Central memory CD8-positive, alpha-beta T cell (primary cell): ENCODE results near the gene OCRL.
A peak's percentile ranks its signal among the peaks of the same experiment; 100 is the strongest.

Experiments
- ATAC-seq: fragments of 150-1000 bp; cut with Tn5 transposase; replicated peaks from 2 replicates; pipeline ENCODE4 v1.10.0; 2022; ENCODE audit warnings: mild to moderate bottlenecking, moderate FRiP score, moderate number of reproducible peaks; ENCODE audit not compliant: poor library complexity, severe bottlenecking; ENCODE audit errors: extremely low read depth
- DNase-seq, 2 donors: peaks; one replicate each; pipeline ENCODE4 v3.0.0; 2021; ENCODE audit warnings: low spot score in 2 of 2
- H3K27ac Mint-ChIP-seq: one replicate; pipeline ENCODE4 v1.8.0; 2022; ENCODE audit warnings: low read depth, mild to moderate bottlenecking, moderate library complexity, mixed read lengths
- H3K27me3 Mint-ChIP-seq: one replicate; pipeline ENCODE4 v1.8.0; 2022; ENCODE audit warnings: mixed read lengths
- H3K36me3 Mint-ChIP-seq: one replicate; pipeline ENCODE4 v1.8.0; 2022; ENCODE audit warnings: mild to moderate bottlenecking, moderate library complexity, mixed read lengths; ENCODE audit not compliant: insufficient read depth
- H3K4me1 Mint-ChIP-seq: one replicate; pipeline ENCODE4 v1.8.0; 2022; ENCODE audit warnings: mixed read lengths
- H3K4me3 Mint-ChIP-seq: one replicate; pipeline ENCODE4 v1.8.0; 2022; ENCODE audit warnings: mild to moderate bottlenecking, moderate library complexity, mixed read lengths
- H3K9me3 Mint-ChIP-seq: one replicate; pipeline ENCODE4 v1.8.0; 2022; ENCODE audit warnings: mixed read lengths

OCRL gene

DNA sequence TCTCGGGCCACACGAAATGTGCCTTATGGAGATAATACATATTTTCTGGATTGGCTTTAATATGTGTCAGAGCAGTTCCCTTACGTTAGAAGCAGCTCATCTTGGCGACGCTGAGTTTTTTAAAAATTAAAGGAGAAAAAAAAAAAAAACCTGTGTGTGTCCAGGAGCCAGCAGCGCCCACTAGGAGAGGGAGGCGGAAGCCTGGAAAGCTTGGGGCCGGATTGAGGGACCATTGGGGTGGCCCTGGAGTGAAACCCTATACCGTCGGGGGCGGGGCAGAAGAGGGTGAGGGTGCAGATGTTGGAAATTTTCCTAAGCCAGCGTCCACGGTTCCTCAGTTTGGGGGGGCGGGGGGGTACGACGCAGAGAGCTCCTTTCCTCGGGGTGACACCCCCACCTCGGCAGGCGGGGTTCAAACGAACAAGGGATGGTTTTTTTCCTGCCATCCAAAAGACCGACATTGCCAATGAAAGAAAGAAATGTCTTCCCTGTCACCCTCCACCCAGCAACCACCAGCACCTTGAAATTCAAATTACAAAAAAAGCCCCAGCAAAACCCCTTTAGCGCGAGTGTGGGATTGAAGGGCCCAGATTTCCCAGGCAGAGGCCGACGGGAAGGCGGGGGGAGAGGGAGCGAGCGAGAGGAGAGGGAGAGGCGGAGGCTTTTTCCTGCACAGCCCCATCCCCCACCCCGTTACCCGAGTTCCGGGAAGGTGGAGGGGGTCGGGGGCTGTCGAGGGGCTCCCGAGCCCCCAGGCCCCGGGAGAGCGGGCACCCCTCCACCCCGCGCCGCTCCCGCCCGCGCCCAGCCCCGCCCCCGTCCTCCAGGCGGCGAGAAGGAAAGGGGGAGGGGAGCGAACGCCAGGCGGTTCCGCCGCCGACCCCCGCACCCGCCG is 17.6 kb upstream of the OCRL start:
- H3K4me3 Mint-ChIP-seq, result peak overlapping the region; percentile 81
- peaks cover 2% of the 10 kb centered on the region for H3K36me3 Mint-ChIP-seq
- ATAC-seq (no peak), DNase-seq (no peak)
- H3K9me3 Mint-ChIP-seq, result no peaks in the 10 kb centered on the region
- peaks cover 8% of the 10 kb centered on the region for H3K27me3 Mint-ChIP-seq
- peaks cover 5% of the 10 kb centered on the region for H3K4me1 Mint-ChIP-seq
- peak overlapping the region; percentile 62 for H3K27ac Mint-ChIP-seq

DNA sequence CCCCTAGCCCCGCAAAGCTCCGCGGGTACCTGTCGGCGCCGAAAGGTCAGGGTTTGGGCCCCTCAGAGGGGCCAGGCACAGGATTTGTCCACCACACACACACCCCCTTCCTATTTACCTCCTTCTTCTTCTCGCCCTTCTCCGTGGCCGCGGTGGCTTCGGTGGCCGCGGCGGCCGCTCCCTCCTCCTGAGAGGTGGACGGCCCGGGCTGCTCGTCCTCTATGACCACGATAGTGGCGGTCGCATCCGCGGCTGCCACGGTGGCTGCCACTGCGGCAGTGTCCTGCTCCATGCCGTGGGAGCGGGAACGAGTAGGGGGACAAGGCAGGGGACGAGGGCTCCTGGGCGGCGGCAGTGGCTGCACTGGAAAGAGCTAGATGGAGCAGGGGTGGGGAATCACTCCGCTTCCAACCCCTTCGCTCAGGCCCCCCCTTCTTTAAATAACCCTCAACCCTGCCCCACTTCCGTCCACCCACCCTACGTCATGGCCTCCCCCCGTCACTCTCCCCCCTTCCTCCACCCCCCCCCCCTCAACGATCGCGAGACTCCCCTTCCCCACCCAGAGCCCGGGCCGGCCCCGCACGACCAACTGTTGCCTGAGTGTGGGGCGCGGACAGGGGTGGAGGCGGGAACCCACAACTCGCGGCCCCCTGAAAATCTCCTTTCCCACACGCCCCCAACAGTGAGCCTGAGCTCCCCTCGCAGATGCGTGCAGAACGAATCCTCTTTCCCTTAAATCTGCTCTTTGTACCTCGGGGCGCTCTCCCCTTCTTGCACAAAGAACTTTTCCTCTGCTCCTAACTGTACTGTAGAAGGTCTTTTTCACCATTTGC is 16.8 kb upstream of the OCRL start, which contains the start of gene SMARCA1:
TSS of gene SMARCA1 (minus strand) at position 412 of the 833 bp plus-strand sequence. CDS start at position 292, 120 bp downstream.
- Mint-ChIP-seq H3K9me3 (no peaks in the 10 kb centered on the region), H3K27me3 (peaks cover 8% of the 10 kb centered on the region), H3K4me1 (peaks cover 5% of the 10 kb centered on the region), H3K27ac (peak within 1 kb of the TSS; percentile 62), H3K4me3 (peak within 1 kb of the TSS; percentile 81), H3K36me3 (peaks cover 2% of the 10 kb centered on the region)
- DNase-seq (no peak), ATAC-seq (no peak)

DNA sequence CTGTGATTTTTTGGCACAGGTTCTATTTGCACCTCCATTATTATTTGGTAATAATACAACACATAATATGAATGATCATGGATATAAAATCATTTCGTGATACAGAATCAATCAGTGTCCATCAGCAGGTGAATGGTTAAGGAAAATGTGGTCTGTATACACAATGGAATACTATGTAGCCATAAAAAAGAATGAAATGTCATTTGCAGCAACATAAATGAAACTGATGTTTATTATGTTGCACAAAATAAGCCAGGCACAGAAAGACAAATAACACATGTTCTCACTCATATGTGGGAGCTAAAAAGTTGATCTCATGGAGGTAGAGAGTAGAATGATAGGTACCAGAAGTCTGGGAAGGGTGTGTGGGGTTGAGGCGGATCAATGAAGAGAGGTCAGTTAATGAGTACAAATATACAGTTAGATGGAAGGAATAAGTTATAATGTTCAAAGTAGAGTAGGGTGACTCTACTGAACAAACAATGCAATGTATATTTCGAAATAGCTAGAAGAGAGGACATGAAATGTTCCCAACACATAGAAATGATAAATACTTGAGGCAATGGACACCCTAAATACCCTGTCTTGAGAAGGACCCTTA is 15.7 kb upstream of the OCRL start:
- DNase-seq (no peak), ATAC-seq (no peak)
- Mint-ChIP-seq H3K4me3 (peak overlapping the region; percentile 81), H3K9me3 (no peaks in the 10 kb centered on the region), H3K4me1 (peaks cover 5% of the 10 kb centered on the region), H3K27me3 (peaks cover 8% of the 10 kb centered on the region), H3K27ac (no peak overlapping the region), H3K36me3 (peaks cover 2% of the 10 kb centered on the region)

DNA sequence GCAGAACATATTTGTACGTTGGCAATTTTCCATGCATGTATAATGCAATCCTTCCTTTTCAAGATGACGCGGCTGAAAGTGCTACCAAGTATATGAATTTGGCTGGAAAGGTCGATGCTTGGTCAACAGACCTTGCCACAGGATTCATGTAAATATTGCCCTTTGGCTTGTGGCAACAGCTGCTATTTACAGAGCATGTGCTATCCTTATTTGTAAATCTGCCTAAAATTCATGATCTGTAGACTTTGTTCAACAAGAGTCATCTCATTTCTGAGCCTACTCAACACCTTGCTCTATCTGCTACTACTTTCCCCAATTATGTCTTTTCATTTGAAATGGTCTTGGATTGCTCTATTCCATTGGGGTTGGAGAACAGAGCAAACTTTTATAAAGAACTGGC is 14.9 kb upstream of the OCRL start:
- peaks cover 8% of the 10 kb centered on the region for H3K27me3 Mint-ChIP-seq
- H3K4me1 Mint-ChIP-seq, result peaks cover 5% of the 10 kb centered on the region
- no peak for ATAC-seq
- no peak overlapping the region for H3K4me3 Mint-ChIP-seq
- no peak for DNase-seq
- H3K27ac Mint-ChIP-seq, result no peak overlapping the region
- peaks cover 2% of the 10 kb centered on the region for H3K36me3 Mint-ChIP-seq
- H3K9me3 Mint-ChIP-seq, result no peaks in the 10 kb centered on the region

DNA sequence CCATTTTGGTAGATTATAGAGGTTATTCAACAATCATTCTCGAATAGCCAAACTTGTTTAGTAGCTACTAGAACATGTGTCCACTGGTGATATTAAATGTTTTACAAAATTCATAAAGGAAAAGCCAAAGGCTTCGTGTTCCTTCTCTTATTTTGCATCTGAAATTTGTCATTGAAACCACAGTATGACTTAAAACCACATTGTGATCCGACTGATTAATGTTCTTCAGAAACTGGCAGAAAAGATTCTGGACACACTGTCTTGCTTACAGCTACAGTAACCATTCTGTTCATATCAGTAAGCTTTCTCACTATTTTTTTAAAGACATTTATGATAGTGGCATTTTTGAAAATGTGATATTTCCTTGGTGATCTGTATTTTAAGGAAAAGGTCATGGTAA is 14.2 kb upstream of the OCRL start:
- no peak for ATAC-seq
- Mint-ChIP-seq H3K4me1 (peaks cover 5% of the 10 kb centered on the region), H3K9me3 (no peaks in the 10 kb centered on the region), H3K4me3 (no peak overlapping the region), H3K27ac (no peak overlapping the region), H3K27me3 (peaks cover 8% of the 10 kb centered on the region), H3K36me3 (peaks cover 2% of the 10 kb centered on the region)
- DNase-seq, result no peak

DNA sequence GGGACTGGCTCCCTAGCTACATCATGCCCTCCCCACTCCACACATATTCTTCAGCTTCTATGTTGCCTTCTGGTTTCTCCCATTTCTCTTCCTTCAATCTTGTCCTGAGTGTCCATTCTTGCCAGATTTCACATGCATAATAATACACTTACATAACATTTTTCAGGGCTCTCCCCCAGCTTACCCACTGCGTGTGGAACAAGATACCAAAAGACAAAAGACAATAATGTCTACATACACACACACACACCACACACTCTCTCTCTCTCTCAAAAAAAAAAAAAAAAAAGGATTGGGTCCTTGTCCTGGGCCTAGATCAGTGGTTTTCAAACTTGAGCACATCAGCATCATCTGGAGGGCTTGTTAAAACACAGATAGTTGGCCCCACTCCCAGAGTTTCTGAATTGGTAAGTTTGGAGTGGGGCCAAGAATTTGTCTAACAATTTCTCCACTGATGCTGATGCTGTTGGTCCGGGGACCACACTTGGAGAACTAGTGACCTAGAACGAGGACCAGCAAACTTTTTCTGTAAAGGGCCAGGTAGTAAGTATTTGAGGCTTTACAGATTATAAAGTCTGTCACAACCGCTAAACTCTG is 10.3 kb upstream of the OCRL start:
- Mint-ChIP-seq H3K36me3 (no peaks in the 10 kb centered on the region), H3K4me3 (no peak overlapping the region), H3K9me3 (no peaks in the 10 kb centered on the region), H3K4me1 (no peaks in the 10 kb centered on the region), H3K27me3 (no peaks in the 10 kb centered on the region), H3K27ac (no peak overlapping the region)
- DNase-seq, result no peak
- no peak for ATAC-seq

DNA sequence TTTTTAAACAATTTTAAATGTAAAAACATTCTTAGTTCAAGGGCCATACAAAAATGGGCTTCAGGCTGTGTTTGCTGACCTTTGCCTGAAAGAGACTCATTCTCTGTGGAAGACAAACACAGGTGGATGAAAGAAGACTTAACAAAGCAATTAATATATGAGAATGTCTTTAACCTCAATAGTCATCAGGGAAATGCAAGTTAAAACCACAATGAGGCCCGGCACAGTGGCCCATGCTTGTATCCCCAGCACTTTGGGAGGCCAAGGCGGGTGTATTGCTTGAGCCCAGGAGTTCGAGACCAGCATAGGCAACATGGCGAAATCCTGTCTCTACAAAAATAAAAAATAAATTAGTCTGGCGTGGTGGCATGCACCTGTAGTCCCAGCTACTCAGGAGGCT is 9.6 kb upstream of the OCRL start:
- Mint-ChIP-seq H3K36me3 (no peaks in the 10 kb centered on the region), H3K27me3 (no peaks in the 10 kb centered on the region)

DNA sequence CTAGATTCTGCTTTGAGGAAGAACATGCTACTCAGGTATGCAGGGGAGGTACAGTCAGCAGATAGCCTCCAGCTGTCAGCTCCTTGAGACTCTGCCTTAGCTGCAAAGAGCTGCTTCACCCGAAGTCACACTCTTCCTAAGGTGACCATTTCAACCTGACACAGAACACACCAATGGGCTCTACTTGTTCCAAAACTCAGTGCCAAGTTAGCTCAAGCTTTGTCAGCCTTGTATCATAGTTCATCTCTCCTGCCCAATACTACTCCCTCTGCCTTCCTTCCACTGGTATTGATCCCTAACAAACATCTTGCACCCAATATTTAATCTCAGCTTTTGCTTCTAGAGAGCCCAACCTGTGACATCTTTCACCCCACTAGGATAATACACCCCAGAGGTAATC is 8.9 kb upstream of the OCRL start:
- H3K9me3 Mint-ChIP-seq, result no peaks in the 10 kb centered on the region
- ATAC-seq (no peak), DNase-seq (no peak)
- H3K27me3 Mint-ChIP-seq, result no peaks in the 10 kb centered on the region
- no peaks in the 10 kb centered on the region for H3K36me3 Mint-ChIP-seq
- H3K27ac Mint-ChIP-seq, result no peak overlapping the region
- H3K4me3 Mint-ChIP-seq, result no peak overlapping the region
- H3K4me1 Mint-ChIP-seq, result no peaks in the 10 kb centered on the region

More for the DNA sequence above, 9.6 kb upstream of the OCRL start:
- Mint-ChIP-seq H3K4me1 (no peaks in the 10 kb centered on the region), H3K9me3 (no peaks in the 10 kb centered on the region), H3K4me3 (no peak overlapping the region), H3K27ac (no peak overlapping the region)
- ATAC-seq, result no peak
- DNase-seq, result no peak

DNA sequence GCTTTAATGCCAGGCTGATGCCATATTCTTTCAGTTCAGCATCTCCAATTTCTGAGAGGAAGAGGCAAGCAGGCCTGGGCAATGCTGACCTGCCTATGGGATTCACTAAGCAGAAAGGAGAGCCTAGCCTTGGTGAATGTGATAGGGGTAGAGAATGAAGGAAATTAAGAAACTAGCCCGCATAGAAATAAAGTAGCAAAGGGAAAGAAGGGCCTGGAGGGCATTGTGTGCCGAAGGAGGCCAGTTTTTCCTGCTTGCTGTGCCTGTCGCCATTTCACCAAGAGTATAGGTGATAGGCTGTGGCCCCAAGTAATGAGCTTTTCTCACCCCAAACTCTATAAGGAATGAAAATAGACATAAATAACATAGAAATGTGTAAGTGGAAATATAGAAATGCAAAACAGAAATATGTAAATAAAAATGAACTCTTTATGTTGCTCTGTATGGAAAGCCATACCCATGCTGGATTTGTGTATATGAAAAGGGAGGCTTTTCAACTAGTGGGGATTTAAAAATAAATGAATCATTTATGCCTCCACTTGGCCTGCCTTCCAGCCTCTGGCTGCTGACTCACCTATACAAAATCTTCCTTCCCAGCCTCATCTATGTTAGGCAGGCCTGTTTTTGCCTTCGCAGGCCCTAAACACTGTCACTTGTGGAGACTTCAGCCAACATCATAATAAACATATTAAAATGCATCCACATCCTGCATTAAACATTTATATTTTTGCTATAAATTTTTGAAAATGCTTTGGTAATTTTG is 5.1 kb upstream of the OCRL start:
- Mint-ChIP-seq H3K27me3 (peaks cover 10% of the 10 kb centered on the region), H3K4me1 (peaks cover 8% of the 10 kb centered on the region), H3K4me3 (no peak overlapping the region), H3K27ac (no peak overlapping the region), H3K36me3 (no peaks in the 10 kb centered on the region), H3K9me3 (no peaks in the 10 kb centered on the region)
- ATAC-seq, result no peak
- DNase-seq, result no peak

DNA sequence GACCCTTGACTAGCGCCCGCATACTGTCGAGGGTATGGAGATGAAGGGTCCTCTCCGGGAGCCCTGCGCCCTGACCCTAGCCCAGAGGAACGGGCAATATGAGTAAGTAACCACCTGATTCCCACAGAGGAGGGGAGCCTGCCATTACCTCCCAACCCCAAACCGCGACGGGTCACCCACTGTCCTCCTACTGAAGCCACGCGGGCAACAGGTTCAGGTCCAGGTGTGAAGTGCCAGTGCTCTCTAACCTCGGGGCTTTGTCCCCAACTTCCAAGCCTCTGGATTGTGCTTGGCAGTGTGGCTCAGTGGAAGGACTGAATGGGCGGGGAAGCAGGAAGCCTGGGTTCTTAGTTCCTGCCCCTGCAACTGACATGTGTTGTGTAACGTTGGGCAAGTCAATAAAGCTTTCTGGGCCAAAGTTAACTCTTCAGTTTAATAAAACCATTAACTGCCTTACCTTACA is 694 bp downstream of the OCRL start:
- H3K27me3 Mint-ChIP-seq, result peaks cover 11% of the 10 kb centered on the region
- H3K36me3 Mint-ChIP-seq, result no peaks in the 10 kb centered on the region
- peaks cover 8% of the 10 kb centered on the region for H3K4me1 Mint-ChIP-seq
- no peak for ATAC-seq
- H3K27ac Mint-ChIP-seq, result no peak overlapping the region
- no peak for DNase-seq
- no peaks in the 10 kb centered on the region for H3K9me3 Mint-ChIP-seq
- H3K4me3 Mint-ChIP-seq, result peak overlapping the region; percentile 69

DNA sequence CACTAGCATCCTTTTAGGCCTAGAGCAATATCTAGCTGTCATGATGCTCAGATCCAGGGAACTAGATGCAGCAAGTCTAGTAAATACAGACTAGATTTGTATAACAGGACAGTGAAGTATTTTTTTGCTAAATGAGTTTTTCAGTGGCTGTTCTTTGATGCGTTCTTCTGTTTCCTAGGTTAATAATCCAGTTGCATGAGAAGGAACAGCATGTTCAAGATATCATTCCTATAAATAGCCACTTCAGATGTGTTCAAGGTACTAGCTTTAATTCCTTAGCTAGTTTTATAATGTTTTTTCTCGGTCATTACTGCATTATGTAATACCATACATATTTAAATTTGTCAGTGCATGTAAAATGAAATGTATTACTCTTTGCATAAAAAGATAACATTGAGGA is 4.7 kb downstream of the OCRL start:
- no peaks in the 10 kb centered on the region for H3K9me3 Mint-ChIP-seq

More for the DNA sequence above, 4.7 kb downstream of the OCRL start:
- DNase-seq (no peak), ATAC-seq (no peak)
- Mint-ChIP-seq H3K27me3 (peaks cover 3% of the 10 kb centered on the region), H3K36me3 (no peaks in the 10 kb centered on the region), H3K27ac (no peak overlapping the region), H3K4me3 (no peak overlapping the region), H3K4me1 (peaks cover 2% of the 10 kb centered on the region)
